A673 (cell line): ENCODE measurements around the gene KIF7. TPM values are rescaled to one million over a fixed set of nuclear protein-coding genes. Genes with fewer than 3 reads are reported as not detected.

Experiments used
- BruUV-seq: library from RNA; stranded (reverse); fragments of 400-500 nt; replicated peaks from 2 replicates; lab custom pipeline; 2021; lab: Mats Ljungman, UMichigan
- CTCF ChIA-PET: fragments of 300-600 bp; sonication (Branson Sonifier 250); formaldehyde crosslinking; loops from one replicate; lab custom pipeline; 2022; ENCODE audit warnings: antibody characterized with exemption; lab: Charles Lee
- POLR2A ChIA-PET: fragments of 300-600 bp; sonication (Branson Sonifier 250); formaldehyde crosslinking; loops from one replicate; lab custom pipeline; 2022; ENCODE audit warnings: antibody characterized with exemption; ENCODE audit not compliant: low non-redundant PET; lab: Charles Lee
- DNase-seq: peaks from one replicate; pipeline ENCODE4 v3.0.0-alpha.2; 2015; ENCODE audit warnings: low spot score
- H3K27ac ChIP-seq: fragments of 200-600 bp; sonication (generic); 2 replicates; pipeline ENCODE4 v1.5.1; 2016; ENCODE audit warnings: mixed run types, low read depth, mild to moderate bottlenecking, mixed read lengths, antibody characterized with exemption, low read length; ENCODE audit not compliant: poor library complexity, severe bottlenecking
- H3K27me3 ChIP-seq: fragments of 200-600 bp; sonication (generic); replicated peaks from 2 replicates; pipeline ENCODE4 v1.6.1; 2017; ENCODE audit warnings: mixed run types, low read depth, mild to moderate bottlenecking, mixed read lengths, antibody characterized with exemption, low read length; ENCODE audit not compliant: insufficient read depth, poor library complexity
- H3K36me3 ChIP-seq: fragments of 200-600 bp; sonication (generic); 2 replicates; pipeline ENCODE4 v1.6.1; 2016; ENCODE audit warnings: mixed run types, mild to moderate bottlenecking, mixed read lengths, antibody characterized with exemption, low read length; ENCODE audit not compliant: insufficient read depth, poor library complexity, severe bottlenecking
- H3K4me1 ChIP-seq: fragments of 200-600 bp; sonication (generic); 2 replicates; pipeline ENCODE4 v1.6.1; 2017; ENCODE audit warnings: mixed run types, mild to moderate bottlenecking, mixed read lengths, antibody characterized with exemption, low read length; ENCODE audit not compliant: insufficient read depth, poor library complexity, severe bottlenecking
- H3K4me3 ChIP-seq: fragments of 200-600 bp; sonication (generic); 2 replicates; pipeline ENCODE4 v1.5.1; 2016; ENCODE audit warnings: low read depth, mixed run types, mild to moderate bottlenecking, mixed read lengths, low read length; ENCODE audit not compliant: poor library complexity, severe bottlenecking
- H3K9me3 ChIP-seq: fragments of 200-600 bp; sonication (generic); 2 replicates; pipeline ENCODE4 v1.6.1; 2016; ENCODE audit warnings: mixed run types, low read depth, mild to moderate bottlenecking, mixed read lengths, antibody characterized with exemption, low read length; ENCODE audit not compliant: poor library complexity, severe bottlenecking
- CTCF ChIP-seq: fragments of 300-800, 200-600 bp; sonication (generic); conservative IDR thresholded peaks from 2 replicates; pipeline ENCODE4 v1.5.1; 2017; ENCODE audit warnings: low read depth, mild to moderate bottlenecking, antibody characterized with exemption, low read length, moderate library complexity, mixed read lengths
- EZH2 ChIP-seq: fragments of 200-600 bp; sonication (generic); IDR thresholded peaks from 2 replicates; pipeline ENCODE4 v1.6.1; 2017; ENCODE audit warnings: borderline replicate concordance, low read depth, mild to moderate bottlenecking, mixed read lengths, antibody characterized with exemption, low read length; ENCODE audit not compliant: poor library complexity, severe bottlenecking
- intact Hi-C: fragments of 100-400 bp; cut with micrococcal nuclease; formaldehyde crosslinking; loops from one replicate; pipeline ENCODE4 v1.10.0; 2022; ENCODE audit not compliant: unreplicated experiment
- total RNA-seq: library from RNA; stranded (reverse); gene quantifications from 2 replicates; pipeline ENCODE4 v1.2.3, GENCODE V29; 2021

KIF7 gene
- total RNA-seq, 1 experiment from 2014 or later = 9.5 TPM

- peaks cover 23% of the 10 kb centered on the region for H3K9me3 ChIP-seq
- H3K27ac ChIP-seq = no peak overlapping the region
- TF ChIP-seq CTCF = no peak
- no peak for TF ChIP-seq EZH2
- H3K27me3 ChIP-seq = no peaks in the 10 kb centered on the region
- intact Hi-C loops = loop anchor here (5.0 kb wide), 1 partner anchor 37 kb away; the partner anchor contains the start of gene TICRR
- ChIA-PET POLR2A (no interaction called here), CTCF (no interaction called here)
- peaks cover 100% of the 10 kb centered on the region for H3K36me3 ChIP-seq
- BruUV-seq = no TSS peak
- H3K4me3 ChIP-seq = no peak overlapping the region
- H3K4me1 ChIP-seq = no peaks in the 10 kb centered on the region
- DNase-seq = no peak
Observed at GRCh38 chr15:89614164-89614563, 41.1 kb downstream of the KIF7 start.

- Histone ChIP-seq H3K27me3 (no peaks in the 10 kb centered on the region), H3K36me3 (peaks cover 100% of the 10 kb centered on the region), H3K4me3 (no peak overlapping the region), H3K4me1 (no peaks in the 10 kb centered on the region), H3K27ac (no peak overlapping the region), H3K9me3 (peaks cover 23% of the 10 kb centered on the region)
- no TSS peak for BruUV-seq
- TF ChIP-seq EZH2 (no peak), CTCF (no peak)
- ChIA-PET CTCF (no interaction called here), POLR2A (no interaction called here)
- intact Hi-C loops = loop anchor here (5.0 kb wide), 1 partner anchor 36 kb away; the partner anchor contains the start of gene TICRR
- no peak for DNase-seq
Observed at GRCh38 chr15:89613031-89613430, 42.2 kb downstream of the KIF7 start.

- Histone ChIP-seq H3K4me3 (no peak overlapping the region), H3K36me3 (peaks cover 100% of the 10 kb centered on the region), H3K27ac (no peak overlapping the region), H3K4me1 (no peaks in the 10 kb centered on the region), H3K27me3 (no peaks in the 10 kb centered on the region), H3K9me3 (peaks cover 23% of the 10 kb centered on the region)
- intact Hi-C loops = loop anchor here (5.0 kb wide), 1 partner anchor 34 kb away; the partner anchor contains the start of gene TICRR
- ChIA-PET POLR2A (no interaction called here), CTCF (no interaction called here)
- no peak for DNase-seq
- no TSS peak for BruUV-seq
- no peak for TF ChIP-seq EZH2
- TF ChIP-seq CTCF = no peak
Observed at GRCh38 chr15:89611317-89611716, 44.0 kb downstream of the KIF7 start.
